K562 (cell line): ENCODE data around the gene BAD. TPM values are rescaled to one million over a fixed set of nuclear protein-coding genes. Genes with fewer than 3 reads are reported as not detected.

Source experiments
- BMI1 ChIP-seq: fragments of 150-350 bp; IDR thresholded peaks from 2 replicates; pipeline ENCODE4 v1.6.1; 2014; ENCODE audit warnings: low read length
- BRD4 ChIP-seq: fragments of 200-600 bp; sonication (generic); IDR thresholded peaks from 2 replicates; pipeline ENCODE4 v1.6.1; 2017; ENCODE audit warnings: inconsistent platforms
- CREM ChIP-seq: IDR thresholded peaks from 2 replicates; pipeline ENCODE4 v1.6.1; 2014; ENCODE audit warnings: antibody characterized with exemption, low read depth
- FIP1L1 ChIP-seq: fragments of 200-400 bp; formaldehyde crosslinking; IDR thresholded peaks from 2 replicates; pipeline ENCODE4 v1.6.1; 2018; ENCODE audit warnings: mild to moderate bottlenecking, low read depth, low read length; ENCODE audit not compliant: poor library complexity, severe bottlenecking
- GABPA ChIP-seq: fragments of 200-800 bp; sonication (Bioruptor generic); conservative IDR thresholded peaks from 2 replicates; pipeline ENCODE4 v1.6.1; 2016; ENCODE audit warnings: low read depth, missing genetic modification characterization, missing compliant biosample characterization
- GABPB2 ChIP-seq: fragments of 250-450 bp; sonication (Bioruptor Pico); conservative IDR thresholded peaks from 2 replicates; pipeline ENCODE4 v1.5.1; 2021; ENCODE audit warnings: mild to moderate bottlenecking
- HDGF ChIP-seq: fragments of 450-650 bp; IDR thresholded peaks from 2 replicates; pipeline ENCODE4 v1.6.1; 2016
- HIVEP1 ChIP-seq: fragments of 250-450 bp; sonication (Bioruptor Pico); IDR thresholded peaks from 2 replicates; pipeline ENCODE4 v1.4.0; 2020; ENCODE audit warnings: mild to moderate bottlenecking
- HMG20B ChIP-seq: fragments of 250-450 bp; sonication (Bioruptor Pico); IDR thresholded peaks from 2 replicates; pipeline ENCODE4 v1.5.0; 2021; ENCODE audit warnings: mild to moderate bottlenecking
- HMGN3 ChIP-seq: IDR thresholded peaks from 2 replicates; pipeline ENCODE4 v1.6.1; 2011; ENCODE audit warnings: borderline replicate concordance, low read depth, mild to moderate bottlenecking, mixed read lengths, low read length; ENCODE audit not compliant: insufficient read length; ENCODE audit errors: extremely low read depth
- KLF10 ChIP-seq: fragments of 250-450 bp; sonication (Bioruptor Pico); IDR thresholded peaks from 2 replicates; pipeline ENCODE4 v1.6.1; 2021; ENCODE audit warnings: matching md5 sums
- MTA1 ChIP-seq: fragments of 450-650 bp; IDR thresholded peaks from 2 replicates; pipeline ENCODE4 v1.6.1; 2017; ENCODE audit warnings: borderline replicate concordance
- NFRKB ChIP-seq: fragments of 450-650 bp; IDR thresholded peaks from 2 replicates; pipeline ENCODE4 v1.6.1; 2016; ENCODE audit warnings: low read depth
- NRF1 ChIP-seq, 2 experiments: fragments of 450-650 bp; IDR thresholded peaks in 1 of 2; conservative IDR thresholded peaks in 1 of 2; 2 replicates each; pipeline ENCODE4 v1.6.1; 2014; ENCODE audit warnings: mild to moderate bottlenecking in 2 of 2
- PRPF4 ChIP-seq: fragments of 200-400 bp; formaldehyde crosslinking; IDR thresholded peaks from one replicate; pipeline ENCODE4 v1.6.1; 2017; ENCODE audit warnings: low read length, low read depth, mild to moderate bottlenecking; ENCODE audit not compliant: insufficient read depth, poor library complexity, severe bottlenecking
- SAFB ChIP-seq: fragments of 200-400 bp; formaldehyde crosslinking; IDR thresholded peaks from 2 replicates; pipeline ENCODE4 v1.6.1; 2017; ENCODE audit warnings: low read depth, low read length, borderline replicate concordance
- SP1 ChIP-seq: sonication (generic); formaldehyde crosslinking; IDR thresholded peaks from 2 replicates; pipeline ENCODE4 v1.8.1; 2022; ENCODE audit warnings: mild to moderate bottlenecking, missing genetic modification reagents
- TFAP4 ChIP-seq: sonication (generic); formaldehyde crosslinking; IDR thresholded peaks from 2 replicates; pipeline ENCODE4 v1.8.0; 2022; ENCODE audit warnings: missing genetic modification reagents, mild to moderate bottlenecking, moderate library complexity, borderline replicate concordance
- THRB ChIP-seq: fragments of 450-650 bp; formaldehyde crosslinking; conservative IDR thresholded peaks from 2 replicates; pipeline ENCODE4 v1.4.0; 2022; ENCODE audit warnings: mild to moderate bottlenecking, missing genetic modification characterization
- ZNF316 ChIP-seq: fragments of 450-650 bp; IDR thresholded peaks from 2 replicates; pipeline ENCODE4 v1.6.1; 2016
- polyA plus RNA-seq, 8 experiments: library from polyadenylated mRNA; depleted of rRNA in 4 of 8; stranded (reverse) in 5 of 8; unstranded in 3 of 8; fragments of >200 nt; fragmentation: Nextera tagmentation in 2 of 8; fragmentation: Illumina TruSeq in 1 of 8; extraction: Ambion mirVana in 2 of 8; extraction: Trizol in 1 of 8; gene quantifications; 2 replicates each; pipeline versions ENCODE4 v1.2.1 to v1.2.3, GENCODE V29; 2011 to 2014; ENCODE audit warnings: inconsistent platforms in 1 of 8, missing spikeins in 1 of 8
- total RNA-seq, 7 experiments: library from RNA; depleted of rRNA in 6 of 7; stranded (reverse); fragments of >200 nt in 6 of 7; fragmentation: Illumina TruSeq in 2 of 7; extraction: Trizol in 2 of 7; gene quantifications; 2 replicates each; pipeline versions ENCODE4 v1.2.1 to v1.2.3, GENCODE V29; 2011 to 2021; ENCODE audit warnings: low replicate concordance in 1 of 7
- TF ChIP-seq, protein P1 (sequence below): IDR thresholded peaks from 2 replicates; pipeline ENCODE4 v1.6.1; 2016; ENCODE audit warnings: missing genetic modification characterization, missing compliant biosample characterization
- TF ChIP-seq, protein P2 (sequence below): fragments of 250-450 bp; sonication (Bioruptor Pico); IDR thresholded peaks from 2 replicates; pipeline ENCODE4 v1.9.0; 2021; ENCODE audit warnings: mild to moderate bottlenecking
- TF ChIP-seq, protein P3 (sequence below), 3 experiments: IDR thresholded peaks in 2 of 3; conservative IDR thresholded peaks in 1 of 3; 2 replicates each; pipeline ENCODE4 v1.5.1; 2011 to 2012; ENCODE audit warnings: low read length in 3 of 3, mild to moderate bottlenecking in 3 of 3, control low read depth in 2 of 3, improper control_type of control experiment in 1 of 3, inconsistent platforms in 1 of 3, low read depth in 1 of 3, mixed read lengths in 1 of 3, moderate library complexity in 1 of 3; ENCODE audit not compliant: insufficient read depth in 2 of 3

The BAD gene
- total and polyA plus RNA-seq, 9 of the 15 experiments (the other 6 are each of a cell fraction or from before 2014, with no cell fraction given): 0.61 to 45.6 (median 11.8) TPM

GRCh38 chr11:64305691-64306562 is 21.5 kb upstream of the BAD start (continued):
- TF ChIP-seq THRB (CRISPR knock-in tag) (0 out of 2 replicates have a peak, but pooled peaks have one; percentile 51), GABPA (tag) (peak; percentile 65; the same call in 1 of the 2 replicates), TFAP4 (CRISPR knock-in tag) (peak; percentile 83), NFRKB (0 out of 2 replicates have a peak, but pooled peaks have one; percentile 29), BMI1 (no peak), HIVEP1 (CRISPR knock-in tag) (no peak), MTA1 (no peak), CREM (peak; percentile 34), KLF10 (CRISPR knock-in tag) (no peak), HDGF (peak; percentile 40; the same call in 1 of the 2 replicates), HMGN3 (no peak), HMG20B (no peak), SAFB (no peak), FIP1L1 (no peak), NRF1 (conservative IDR thresholded peaks at IDR 0.05 in 1 of 2, IDR thresholded peaks at IDR 0.05 in 1 of 2) (peak; percentile 56 to 62), BRD4 (no peak), SP1 (CRISPR knock-in tag) (peak; percentile 75), GABPB2 (CRISPR knock-in tag) (no peak), ZNF316 (no peak), PRPF4 (no peak)
- TF ChIP-seq, protein P1, sequence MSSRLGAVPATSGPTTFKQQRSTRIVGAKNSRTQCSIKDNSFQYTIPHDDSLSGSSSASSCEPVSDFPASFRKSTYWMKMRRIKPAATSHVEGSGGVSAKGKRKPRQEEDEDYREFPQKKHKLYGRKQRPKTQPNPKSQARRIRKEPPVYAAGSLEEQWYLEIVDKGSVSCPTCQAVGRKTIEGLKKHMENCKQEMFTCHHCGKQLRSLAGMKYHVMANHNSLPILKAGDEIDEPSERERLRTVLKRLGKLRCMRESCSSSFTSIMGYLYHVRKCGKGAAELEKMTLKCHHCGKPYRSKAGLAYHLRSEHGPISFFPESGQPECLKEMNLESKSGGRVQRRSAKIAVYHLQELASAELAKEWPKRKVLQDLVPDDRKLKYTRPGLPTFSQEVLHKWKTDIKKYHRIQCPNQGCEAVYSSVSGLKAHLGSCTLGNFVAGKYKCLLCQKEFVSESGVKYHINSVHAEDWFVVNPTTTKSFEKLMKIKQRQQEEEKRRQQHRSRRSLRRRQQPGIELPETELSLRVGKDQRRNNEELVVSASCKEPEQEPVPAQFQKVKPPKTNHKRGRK: no peak
- TF ChIP-seq, protein P2, sequence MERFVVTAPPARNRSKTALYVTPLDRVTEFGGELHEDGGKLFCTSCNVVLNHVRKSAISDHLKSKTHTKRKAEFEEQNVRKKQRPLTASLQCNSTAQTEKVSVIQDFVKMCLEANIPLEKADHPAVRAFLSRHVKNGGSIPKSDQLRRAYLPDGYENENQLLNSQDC: no peak
- TF ChIP-seq, protein P3, sequence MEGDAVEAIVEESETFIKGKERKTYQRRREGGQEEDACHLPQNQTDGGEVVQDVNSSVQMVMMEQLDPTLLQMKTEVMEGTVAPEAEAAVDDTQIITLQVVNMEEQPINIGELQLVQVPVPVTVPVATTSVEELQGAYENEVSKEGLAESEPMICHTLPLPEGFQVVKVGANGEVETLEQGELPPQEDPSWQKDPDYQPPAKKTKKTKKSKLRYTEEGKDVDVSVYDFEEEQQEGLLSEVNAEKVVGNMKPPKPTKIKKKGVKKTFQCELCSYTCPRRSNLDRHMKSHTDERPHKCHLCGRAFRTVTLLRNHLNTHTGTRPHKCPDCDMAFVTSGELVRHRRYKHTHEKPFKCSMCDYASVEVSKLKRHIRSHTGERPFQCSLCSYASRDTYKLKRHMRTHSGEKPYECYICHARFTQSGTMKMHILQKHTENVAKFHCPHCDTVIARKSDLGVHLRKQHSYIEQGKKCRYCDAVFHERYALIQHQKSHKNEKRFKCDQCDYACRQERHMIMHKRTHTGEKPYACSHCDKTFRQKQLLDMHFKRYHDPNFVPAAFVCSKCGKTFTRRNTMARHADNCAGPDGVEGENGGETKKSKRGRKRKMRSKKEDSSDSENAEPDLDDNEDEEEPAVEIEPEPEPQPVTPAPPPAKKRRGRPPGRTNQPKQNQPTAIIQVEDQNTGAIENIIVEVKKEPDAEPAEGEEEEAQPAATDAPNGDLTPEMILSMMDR (IDR thresholded peaks at IDR 0.05 in 2 of 3, conservative IDR thresholded peaks at IDR 0.05 in 1 of 3; ENCODE audit: insufficient read depth in 2 of 3, low read depth in 1 of 3, low read length in 3 of 3): peak; percentile 56 to 74 (median 67)
